ENCODE measurements around the gene CTRB1. TPM values are rescaled to one million over a fixed set of nuclear protein-coding genes. Genes with fewer than 3 reads are reported as not detected.
"Not testable (repeated sequence)": the region's sequence is repeated elsewhere in the genome, so short reads cannot be mapped to it uniquely, and the experiment has no call there.

CTRB1 gene
- total RNA-seq, 1 experiment from 2014 or later: not detected

GRCh38 chr16:75234856-75235696, 16.3 kb downstream of the CTRB1 start:
- no peak for DNase-seq (ENCODE audit: low read depth, low spot score)
- in situ Hi-C loops (cut with HindIII; ENCODE audit: low pct_unique_long_range_greater_than_20kb, low sequenced_read_pairs): no loop called here

- in situ Hi-C loops (cut with HindIII; ENCODE audit: low pct_unique_long_range_greater_than_20kb, low sequenced_read_pairs): no loop called here
Observed at GRCh38 chr16:75235721-75236193, 17.0 kb downstream of the CTRB1 start.

GRCh38 chr16:75236232-75236631, 17.4 kb downstream of the CTRB1 start:
- in situ Hi-C loops (cut with HindIII; ENCODE audit: low pct_unique_long_range_greater_than_20kb, low sequenced_read_pairs): no loop called here
- DNase-seq (ENCODE audit: low read depth, low spot score): no peak

More at GRCh38 chr16:75235721-75236193, 17.0 kb downstream of the CTRB1 start:
- no peak for DNase-seq (ENCODE audit: low read depth, low spot score)

- no peak for DNase-seq (ENCODE audit: low read depth, low spot score)
- in situ Hi-C loops (cut with HindIII; ENCODE audit: low pct_unique_long_range_greater_than_20kb, low sequenced_read_pairs): no loop called here
Observed at GRCh38 chr16:75236736-75237397, 18.1 kb downstream of the CTRB1 start.

- DNase-seq (ENCODE audit: low read depth, low spot score): no peak
- in situ Hi-C loops (cut with HindIII; ENCODE audit: low pct_unique_long_range_greater_than_20kb, low sequenced_read_pairs): no loop called here
Observed at GRCh38 chr16:75237398-75238131, 18.8 kb downstream of the CTRB1 start.

- in situ Hi-C loops (cut with HindIII; ENCODE audit: low pct_unique_long_range_greater_than_20kb, low sequenced_read_pairs): no loop called here
- DNase-seq (ENCODE audit: low read depth, low spot score): peak; percentile 50
Observed at GRCh38 chr16:75238132-75238852, 19.5 kb downstream of the CTRB1 start.

GRCh38 chr16:75238853-75239541, 20.2 kb downstream of the CTRB1 start:
- in situ Hi-C loops (cut with HindIII; ENCODE audit: low pct_unique_long_range_greater_than_20kb, low sequenced_read_pairs): no loop called here
- DNase-seq (ENCODE audit: low read depth, low spot score): no peak

- in situ Hi-C loops (cut with HindIII; ENCODE audit: low pct_unique_long_range_greater_than_20kb, low sequenced_read_pairs): no loop called here
- no peak for DNase-seq (ENCODE audit: low read depth, low spot score)
Observed at GRCh38 chr16:75239542-75240122, 20.8 kb downstream of the CTRB1 start.

GRCh38 chr16:75240633-75241032, 21.8 kb downstream of the CTRB1 start:
- DNase-seq (ENCODE audit: low read depth, low spot score); in situ Hi-C loops (cut with HindIII; ENCODE audit: low pct_unique_long_range_greater_than_20kb, low sequenced_read_pairs): not testable (repeated sequence)

GRCh38 chr16:75241412-75241811, 22.6 kb downstream of the CTRB1 start:
- in situ Hi-C loops (cut with HindIII; ENCODE audit: low pct_unique_long_range_greater_than_20kb, low sequenced_read_pairs): no loop called here
- no peak for DNase-seq (ENCODE audit: low read depth, low spot score)

GRCh38 chr16:75241955-75242354, 23.2 kb downstream of the CTRB1 start:
- DNase-seq (ENCODE audit: low read depth, low spot score): no peak
- in situ Hi-C loops (cut with HindIII; ENCODE audit: low pct_unique_long_range_greater_than_20kb, low sequenced_read_pairs): no loop called here

- in situ Hi-C loops (cut with HindIII; ENCODE audit: low pct_unique_long_range_greater_than_20kb, low sequenced_read_pairs); DNase-seq (ENCODE audit: low read depth, low spot score): not testable (repeated sequence)
Observed at GRCh38 chr16:75242436-75243078, 23.8 kb downstream of the CTRB1 start.

GRCh38 chr16:75243667-75244224, 25.0 kb downstream of the CTRB1 start:
- in situ Hi-C loops (cut with HindIII; ENCODE audit: low pct_unique_long_range_greater_than_20kb, low sequenced_read_pairs): no loop called here

GRCh38 chr16:75244225-75244809, 25.5 kb downstream of the CTRB1 start:
- in situ Hi-C loops (cut with HindIII; ENCODE audit: low pct_unique_long_range_greater_than_20kb, low sequenced_read_pairs): no loop called here
- DNase-seq (ENCODE audit: low read depth, low spot score): peak; percentile 26

More at GRCh38 chr16:75243667-75244224, 25.0 kb downstream of the CTRB1 start:
- no peak for DNase-seq (ENCODE audit: low read depth, low spot score)

GRCh38 chr16:75244844-75245758, 26.3 kb downstream of the CTRB1 start:
- in situ Hi-C loops (cut with HindIII; ENCODE audit: low pct_unique_long_range_greater_than_20kb, low sequenced_read_pairs): no loop called here
- DNase-seq (ENCODE audit: low read depth, low spot score): peak; percentile 63
